Measurements from ENCODE around the gene DNM3. TPM values are rescaled to one million over a fixed set of nuclear protein-coding genes. Genes with fewer than 3 reads are reported as not detected.
"Not testable (repeated sequence)": the region's sequence is repeated elsewhere in the genome, so short reads cannot be mapped to it uniquely, and the experiment has no call there.

The DNM3 gene
- total RNA-seq, 1 experiment from 2014 or later, result 0.11 TPM

DNA sequence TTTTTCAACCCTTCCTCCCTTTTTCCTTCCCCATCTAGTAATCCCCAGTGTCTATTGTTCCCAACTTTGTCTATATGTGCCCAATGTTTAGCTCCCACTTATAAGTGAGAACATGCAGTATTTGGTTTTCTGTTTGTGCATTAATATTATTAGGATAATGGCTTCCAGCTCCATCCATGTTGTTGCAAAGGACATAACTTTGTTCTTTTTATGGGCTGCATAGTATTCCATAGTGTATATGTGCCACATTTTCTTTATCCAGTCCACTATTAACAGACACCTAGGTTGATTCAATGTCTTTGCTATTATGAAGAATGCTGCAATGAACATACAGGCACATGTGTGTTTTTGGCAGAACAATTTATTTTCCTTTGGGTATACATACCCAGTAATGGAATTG lies 458.2 kb downstream of the DNM3 start:
- H3K4me1 Mint-ChIP-seq (ENCODE audit: low read depth, unreplicated experiment), result no peaks in the 10 kb centered on the region
- Histone ChIP-seq H3K4me3 (ENCODE audit: low read depth, low read length) (no peak overlapping the region), H3K9me3 (no peaks in the 10 kb centered on the region), H3K4me1 (no peaks in the 10 kb centered on the region), H3K36me3 (ENCODE audit: control insufficient read depth, insufficient read depth, low read length) (no peaks in the 10 kb centered on the region), H3K27me3 (replicated peaks; ENCODE audit: control insufficient read depth, insufficient read depth, low read length) (no peaks in the 10 kb centered on the region)
- no peak overlapping the region for H3K4me3 Mint-ChIP-seq (ENCODE audit: unreplicated experiment)
- CTCF ChIA-PET, result no interaction called here
- BruUV-seq (replicated peaks), result no TSS peak
- intact Hi-C loops (cut with micrococcal nuclease; ENCODE audit: unreplicated experiment), result no loop called here
- H3K27ac Mint-ChIP-seq (ENCODE audit: unreplicated experiment), result no peak overlapping the region
- no peaks in the 10 kb centered on the region for H3K36me3 Mint-ChIP-seq (ENCODE audit: insufficient read depth, unreplicated experiment)
- TF ChIP-seq, protein P1, sequence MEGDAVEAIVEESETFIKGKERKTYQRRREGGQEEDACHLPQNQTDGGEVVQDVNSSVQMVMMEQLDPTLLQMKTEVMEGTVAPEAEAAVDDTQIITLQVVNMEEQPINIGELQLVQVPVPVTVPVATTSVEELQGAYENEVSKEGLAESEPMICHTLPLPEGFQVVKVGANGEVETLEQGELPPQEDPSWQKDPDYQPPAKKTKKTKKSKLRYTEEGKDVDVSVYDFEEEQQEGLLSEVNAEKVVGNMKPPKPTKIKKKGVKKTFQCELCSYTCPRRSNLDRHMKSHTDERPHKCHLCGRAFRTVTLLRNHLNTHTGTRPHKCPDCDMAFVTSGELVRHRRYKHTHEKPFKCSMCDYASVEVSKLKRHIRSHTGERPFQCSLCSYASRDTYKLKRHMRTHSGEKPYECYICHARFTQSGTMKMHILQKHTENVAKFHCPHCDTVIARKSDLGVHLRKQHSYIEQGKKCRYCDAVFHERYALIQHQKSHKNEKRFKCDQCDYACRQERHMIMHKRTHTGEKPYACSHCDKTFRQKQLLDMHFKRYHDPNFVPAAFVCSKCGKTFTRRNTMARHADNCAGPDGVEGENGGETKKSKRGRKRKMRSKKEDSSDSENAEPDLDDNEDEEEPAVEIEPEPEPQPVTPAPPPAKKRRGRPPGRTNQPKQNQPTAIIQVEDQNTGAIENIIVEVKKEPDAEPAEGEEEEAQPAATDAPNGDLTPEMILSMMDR (IDR thresholded peaks at IDR 0.05; ENCODE audit: insufficient read depth in 1 of 2, low read depth in 1 of 2, low read length in 1 of 2, severe bottlenecking in 1 of 2, unreplicated experiment in 1 of 2), result no peak
- H3K9me3 Mint-ChIP-seq (ENCODE audit: unreplicated experiment), result peaks cover 19% of the 10 kb centered on the region
- no peaks in the 10 kb centered on the region for H3K27me3 Mint-ChIP-seq (ENCODE audit: insufficient read depth, unreplicated experiment)
- DNase-seq, result no peak
- POLR2A ChIA-PET, result no interaction called here

DNA sequence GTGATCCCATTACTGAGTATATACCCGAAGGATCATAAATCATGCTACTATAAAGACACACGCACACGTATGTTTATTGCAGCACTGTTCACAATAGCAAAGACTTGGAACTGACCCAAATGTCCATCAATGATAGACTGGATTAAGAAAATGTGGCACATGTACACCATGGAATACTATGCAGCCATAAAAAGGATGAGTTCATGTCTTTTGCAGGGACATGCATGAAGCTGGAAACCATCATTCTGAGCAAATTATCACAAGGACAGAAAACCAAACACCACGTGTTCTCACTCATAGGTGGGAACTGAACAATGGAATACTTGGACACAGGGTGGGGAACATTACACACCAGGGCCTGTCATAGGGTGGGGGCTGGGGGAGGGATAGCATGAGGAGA lies 466.2 kb downstream of the DNM3 start:
- CTCF ChIA-PET, result not testable (repeated sequence)

DNA sequence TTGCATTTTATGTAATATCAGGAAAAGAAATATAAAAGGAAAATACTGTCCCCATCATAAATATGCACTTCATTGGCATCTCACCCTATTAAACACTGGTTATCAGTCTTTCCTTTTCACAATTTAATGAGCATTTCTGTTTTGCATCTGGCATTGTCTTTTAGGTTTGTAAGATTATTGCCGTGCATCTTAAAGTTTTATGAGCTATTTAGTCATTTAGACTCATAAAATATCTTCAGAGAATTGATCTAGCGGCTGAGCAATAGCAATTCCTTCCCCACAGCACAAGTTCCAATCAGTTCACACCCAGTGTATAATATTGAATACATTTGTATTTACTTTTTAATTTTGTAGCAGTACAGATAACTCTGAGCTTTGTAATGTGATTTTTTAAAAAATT lies 466.8 kb downstream of the DNM3 start:
- no peak overlapping the region for H3K27ac Mint-ChIP-seq (ENCODE audit: unreplicated experiment)
- CTCF ChIA-PET, result no interaction called here
- DNase-seq, result no peak

More for the DNA sequence above, 466.2 kb downstream of the DNM3 start:
- POLR2A ChIA-PET; H3K36me3 Mint-ChIP-seq (ENCODE audit: insufficient read depth, unreplicated experiment); H3K27me3 ChIP-seq (replicated peaks; ENCODE audit: control insufficient read depth, insufficient read depth, low read length); H3K4me1 ChIP-seq; H3K4me3 ChIP-seq (ENCODE audit: low read depth, low read length); H3K36me3 ChIP-seq (ENCODE audit: control insufficient read depth, insufficient read depth, low read length); H3K4me1 Mint-ChIP-seq (ENCODE audit: low read depth, unreplicated experiment); H3K9me3 ChIP-seq; H3K4me3 Mint-ChIP-seq (ENCODE audit: unreplicated experiment); BruUV-seq (replicated peaks); H3K27me3 Mint-ChIP-seq (ENCODE audit: insufficient read depth, unreplicated experiment); H3K27ac Mint-ChIP-seq (ENCODE audit: unreplicated experiment); DNase-seq; intact Hi-C loops (cut with micrococcal nuclease; ENCODE audit: unreplicated experiment): not testable (repeated sequence)
- H3K9me3 Mint-ChIP-seq (ENCODE audit: unreplicated experiment), result peaks cover 26% of the 10 kb centered on the region

More for the DNA sequence above, 466.8 kb downstream of the DNM3 start:
- Histone ChIP-seq H3K4me3 (ENCODE audit: low read depth, low read length) (no peak overlapping the region), H3K27me3 (replicated peaks; ENCODE audit: control insufficient read depth, insufficient read depth, low read length) (no peaks in the 10 kb centered on the region), H3K36me3 (ENCODE audit: control insufficient read depth, insufficient read depth, low read length) (no peaks in the 10 kb centered on the region), H3K9me3 (no peaks in the 10 kb centered on the region), H3K4me1 (no peaks in the 10 kb centered on the region)
- POLR2A ChIA-PET, result no interaction called here
- Mint-ChIP-seq H3K36me3 (ENCODE audit: insufficient read depth, unreplicated experiment) (no peaks in the 10 kb centered on the region), H3K27me3 (ENCODE audit: insufficient read depth, unreplicated experiment) (no peaks in the 10 kb centered on the region), H3K9me3 (ENCODE audit: unreplicated experiment) (peaks cover 21% of the 10 kb centered on the region), H3K4me3 (ENCODE audit: unreplicated experiment) (no peak overlapping the region), H3K4me1 (ENCODE audit: low read depth, unreplicated experiment) (no peaks in the 10 kb centered on the region)
- intact Hi-C loops (cut with micrococcal nuclease; ENCODE audit: unreplicated experiment), result no loop called here
- TF ChIP-seq, protein P1 (IDR thresholded peaks at IDR 0.05; ENCODE audit: insufficient read depth in 1 of 2, low read depth in 1 of 2, low read length in 1 of 2, severe bottlenecking in 1 of 2, unreplicated experiment in 1 of 2), result no peak
- no TSS peak for BruUV-seq (replicated peaks)

All from Caco-2 (cell line).